Panc1 (cell line): Measurements from ENCODE around the gene PRCD.

Experiments
- POLR2AphosphoS5 ChIP-seq: IDR thresholded peaks from 2 replicates; pipeline ENCODE4 v1.6.1; 2012; ENCODE audit warnings: mild to moderate bottlenecking, low read depth, low read length, moderate library complexity
- SIN3A ChIP-seq: IDR thresholded peaks from 2 replicates; pipeline ENCODE4 v1.6.1; 2012; ENCODE audit warnings: low read depth, mild to moderate bottlenecking, low read length, moderate library complexity, borderline replicate concordance; ENCODE audit not compliant: insufficient read depth
- TCF7L2 ChIP-seq: IDR thresholded peaks from 2 replicates; pipeline ENCODE4 v1.6.1; 2011; ENCODE audit warnings: mild to moderate bottlenecking, low read depth, low read length, inconsistent platforms
- TF ChIP-seq, protein P1 (sequence below): fragments of 450-650 bp; IDR thresholded peaks from 2 replicates; pipeline ENCODE4 v1.5.1; 2017; ENCODE audit warnings: mild to moderate bottlenecking

DNA sequence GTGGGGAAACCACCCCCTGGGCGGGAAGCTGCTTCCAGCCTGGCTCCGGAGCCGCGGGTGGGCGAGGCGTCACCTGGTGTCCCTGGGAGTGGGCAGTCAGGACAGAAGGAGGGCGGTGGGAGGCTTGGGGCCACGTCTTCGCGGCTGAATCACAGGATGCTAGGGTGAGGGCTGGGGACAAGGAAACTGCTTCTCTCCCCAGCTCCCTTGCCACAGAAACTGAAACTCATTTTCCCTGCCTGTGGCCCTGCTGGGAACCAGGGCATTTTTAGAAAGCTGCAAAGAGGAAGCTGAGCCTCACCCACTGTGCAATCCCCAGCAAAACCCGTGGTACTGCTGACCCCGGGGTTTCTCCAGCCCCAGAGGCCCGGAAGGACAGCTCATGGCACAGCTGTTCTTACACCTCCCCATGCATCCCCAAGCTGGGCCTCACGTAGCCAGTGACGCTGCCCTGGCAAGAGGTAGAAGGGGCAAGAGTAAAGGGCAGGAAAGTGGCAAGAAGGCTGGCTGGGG lies 46.8 kb upstream of the PRCD start:
- TF ChIP-seq, protein P1, sequence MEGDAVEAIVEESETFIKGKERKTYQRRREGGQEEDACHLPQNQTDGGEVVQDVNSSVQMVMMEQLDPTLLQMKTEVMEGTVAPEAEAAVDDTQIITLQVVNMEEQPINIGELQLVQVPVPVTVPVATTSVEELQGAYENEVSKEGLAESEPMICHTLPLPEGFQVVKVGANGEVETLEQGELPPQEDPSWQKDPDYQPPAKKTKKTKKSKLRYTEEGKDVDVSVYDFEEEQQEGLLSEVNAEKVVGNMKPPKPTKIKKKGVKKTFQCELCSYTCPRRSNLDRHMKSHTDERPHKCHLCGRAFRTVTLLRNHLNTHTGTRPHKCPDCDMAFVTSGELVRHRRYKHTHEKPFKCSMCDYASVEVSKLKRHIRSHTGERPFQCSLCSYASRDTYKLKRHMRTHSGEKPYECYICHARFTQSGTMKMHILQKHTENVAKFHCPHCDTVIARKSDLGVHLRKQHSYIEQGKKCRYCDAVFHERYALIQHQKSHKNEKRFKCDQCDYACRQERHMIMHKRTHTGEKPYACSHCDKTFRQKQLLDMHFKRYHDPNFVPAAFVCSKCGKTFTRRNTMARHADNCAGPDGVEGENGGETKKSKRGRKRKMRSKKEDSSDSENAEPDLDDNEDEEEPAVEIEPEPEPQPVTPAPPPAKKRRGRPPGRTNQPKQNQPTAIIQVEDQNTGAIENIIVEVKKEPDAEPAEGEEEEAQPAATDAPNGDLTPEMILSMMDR: no peak
- TF ChIP-seq POLR2AphosphoS5 (no peak), TCF7L2 (no peak), SIN3A (no peak)
